ENCODE results near the gene FAM110A.

FAM110A gene

DNA sequence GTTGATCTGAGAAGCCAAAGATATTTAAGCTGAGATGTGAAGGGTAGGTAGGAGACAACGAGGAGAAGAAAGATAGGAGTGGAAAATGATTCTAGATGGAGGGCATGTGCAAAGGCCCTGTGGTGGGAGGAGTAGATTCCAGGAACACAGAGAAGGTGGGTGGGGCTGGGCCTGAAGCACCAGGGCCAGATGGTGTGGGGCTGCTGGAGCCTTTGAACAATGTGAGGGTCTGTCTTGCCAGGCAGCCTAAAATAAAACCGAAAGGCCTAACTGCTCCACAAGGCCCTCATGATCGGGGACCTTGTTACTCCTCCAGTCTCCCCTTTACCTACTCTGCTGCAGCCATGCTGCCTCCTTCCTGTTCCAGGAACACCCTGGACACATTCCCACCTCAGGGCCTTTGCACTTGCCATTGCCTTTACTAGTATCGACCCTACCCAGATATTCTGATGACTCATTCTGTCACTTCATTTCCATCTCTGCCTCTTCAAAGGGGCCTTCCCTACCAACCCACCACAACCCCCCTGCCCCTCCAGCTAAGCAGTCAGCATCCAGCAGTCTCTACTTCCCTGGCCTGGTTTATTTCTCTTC, 20.0 kb downstream of the FAM110A start:
- Histone ChIP-seq H3K4me3 (ENCODE audit: low read depth in 1 of 2, low read length in 2 of 2) (no peak overlapping the region), H3K36me3 (ENCODE audit: control insufficient read depth in 1 of 2, insufficient read depth in 2 of 2, low read length in 2 of 2) (peaks cover 0 to 6% of the 10 kb centered on the region in 2 donors), H3K9me3 (ENCODE audit: control insufficient read depth in 1 of 2, low read length in 2 of 2) (no peaks in the 10 kb centered on the region), H3K27ac (ENCODE audit: low read depth, low read length) (no peak overlapping the region), H3K4me1 (ENCODE audit: control insufficient read depth in 1 of 2, insufficient read depth in 2 of 2, low read length in 2 of 2) (peaks cover 0 to 4% of the 10 kb centered on the region in 2 donors), H3K27me3 (ENCODE audit: control insufficient read depth in 1 of 2, insufficient read depth in 2 of 2, low read length in 2 of 2) (no peaks in the 10 kb centered on the region), H3K9ac (ENCODE audit: low read depth in 1 of 2, low read length in 2 of 2) (no peak overlapping the region)

DNA sequence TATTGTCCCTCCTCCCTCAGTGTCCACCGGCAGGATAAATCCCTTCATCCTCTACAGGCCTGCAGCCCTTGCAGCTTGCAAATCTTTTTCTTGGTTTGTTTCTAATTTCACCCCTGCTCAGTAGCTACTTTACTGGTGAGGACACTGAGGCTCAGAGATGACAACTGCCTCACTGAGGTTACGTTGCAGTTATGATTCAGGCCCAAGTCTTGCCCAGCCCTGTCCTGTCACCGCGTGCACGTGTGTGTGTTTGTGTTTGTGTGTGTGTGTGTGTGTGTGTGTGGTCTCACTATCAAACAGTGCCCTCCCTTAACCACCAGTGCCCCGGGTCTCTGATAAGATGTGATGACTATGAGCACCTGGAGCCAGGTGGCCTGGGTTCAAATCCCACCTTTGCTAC, 21.1 kb downstream of the FAM110A start:
- Histone ChIP-seq H3K27ac (ENCODE audit: low read depth, low read length) (no peak overlapping the region), H3K4me1 (ENCODE audit: control insufficient read depth in 1 of 2, insufficient read depth in 2 of 2, low read length in 2 of 2) (peaks cover 4% of the 10 kb centered on the region in 2 donors), H3K36me3 (ENCODE audit: control insufficient read depth in 1 of 2, insufficient read depth in 2 of 2, low read length in 2 of 2) (peaks cover 0 to 6% of the 10 kb centered on the region in 2 donors), H3K9me3 (ENCODE audit: control insufficient read depth in 1 of 2, low read length in 2 of 2) (no peaks in the 10 kb centered on the region), H3K9ac (ENCODE audit: low read depth in 1 of 2, low read length in 2 of 2) (no peak overlapping the region), H3K4me3 (ENCODE audit: low read depth in 1 of 2, low read length in 2 of 2) (no peak overlapping the region), H3K27me3 (ENCODE audit: control insufficient read depth in 1 of 2, insufficient read depth in 2 of 2, low read length in 2 of 2) (no peaks in the 10 kb centered on the region)

DNA sequence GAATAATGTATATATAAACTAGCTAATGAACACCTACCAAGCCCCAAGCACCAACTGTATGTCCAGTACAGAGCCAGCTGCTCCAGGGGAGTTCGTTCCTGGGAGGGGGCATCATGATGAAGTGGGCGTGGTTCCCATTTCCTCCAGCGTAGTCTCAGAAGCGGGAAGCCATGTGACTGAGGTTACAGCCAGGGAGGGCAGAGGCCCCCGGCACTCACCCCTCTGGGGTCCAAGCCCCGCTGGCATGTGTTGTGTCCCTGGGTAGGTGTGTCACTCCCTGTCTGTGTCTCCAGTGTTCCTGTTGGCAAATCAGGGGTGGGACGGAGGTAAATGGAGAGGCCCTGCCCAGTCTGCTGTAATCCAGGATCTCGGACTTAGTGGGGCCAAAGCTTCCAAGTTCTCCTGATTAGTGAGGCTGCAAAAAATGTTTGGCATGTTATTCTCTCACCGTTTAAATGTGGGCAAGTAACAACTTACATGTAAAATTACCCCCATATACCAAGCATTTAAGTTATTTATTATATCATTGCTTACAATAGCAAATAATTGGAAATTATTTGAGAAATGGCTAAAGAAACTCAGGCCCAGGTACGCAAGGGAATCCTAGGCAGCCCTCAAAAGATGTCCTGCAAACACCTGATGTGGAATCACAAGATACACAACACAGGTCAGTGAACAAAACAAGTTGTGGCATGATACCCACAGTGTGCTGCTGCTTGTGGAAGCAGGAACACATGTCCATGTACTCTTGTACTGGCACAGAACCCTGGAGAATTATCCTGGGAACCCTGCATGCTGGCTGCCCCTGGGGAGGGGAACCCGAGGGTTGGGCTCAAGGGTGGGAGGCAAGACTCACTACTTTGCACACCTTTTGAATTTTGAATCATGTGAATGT, 22.2 kb downstream of the FAM110A start:
- peaks cover 0 to 6% of the 10 kb centered on the region in 2 donors for H3K36me3 ChIP-seq (ENCODE audit: control insufficient read depth in 1 of 2, insufficient read depth in 2 of 2, low read length in 2 of 2)
- H3K27ac ChIP-seq (ENCODE audit: low read depth, low read length), result no peak overlapping the region
- H3K4me3 ChIP-seq (ENCODE audit: low read depth in 1 of 2, low read length in 2 of 2), result no peak overlapping the region
- no peaks in the 10 kb centered on the region for H3K9me3 ChIP-seq (ENCODE audit: control insufficient read depth in 1 of 2, low read length in 2 of 2)
- H3K27me3 ChIP-seq (ENCODE audit: control insufficient read depth in 1 of 2, insufficient read depth in 2 of 2, low read length in 2 of 2), result no peaks in the 10 kb centered on the region
- H3K4me1 ChIP-seq (ENCODE audit: control insufficient read depth in 1 of 2, insufficient read depth in 2 of 2, low read length in 2 of 2), result peaks cover 4 to 8% of the 10 kb centered on the region in 2 donors
- no peak overlapping the region for H3K9ac ChIP-seq (ENCODE audit: low read depth in 1 of 2, low read length in 2 of 2)

DNA sequence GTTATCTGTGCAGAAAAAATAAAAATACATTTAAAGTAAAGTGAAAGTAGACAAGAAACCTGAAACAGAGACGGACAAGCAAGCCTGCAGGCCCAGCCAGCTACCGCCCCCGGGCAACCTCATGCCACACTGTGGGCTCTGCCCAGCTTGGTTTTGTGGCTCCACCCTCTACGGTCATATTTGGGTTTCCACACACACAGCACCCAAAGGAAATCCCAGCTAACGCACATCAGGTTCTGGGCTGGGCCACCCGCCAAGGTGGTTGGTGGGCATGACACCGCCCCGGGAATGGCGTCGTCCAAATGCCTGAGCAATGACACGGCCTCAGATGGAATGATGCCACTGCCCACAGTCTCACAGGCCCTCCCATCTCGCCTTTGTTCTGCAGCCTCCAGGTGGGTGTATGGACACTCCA, 22.9 kb downstream of the FAM110A start:
- peaks cover 4 to 8% of the 10 kb centered on the region in 2 donors for H3K4me1 ChIP-seq (ENCODE audit: control insufficient read depth in 1 of 2, insufficient read depth in 2 of 2, low read length in 2 of 2)
- no peak overlapping the region for H3K9ac ChIP-seq (ENCODE audit: low read depth in 1 of 2, low read length in 2 of 2)
- H3K27me3 ChIP-seq (ENCODE audit: control insufficient read depth in 1 of 2, insufficient read depth in 2 of 2, low read length in 2 of 2), result no peaks in the 10 kb centered on the region
- H3K27ac ChIP-seq (ENCODE audit: low read depth, low read length), result no peak overlapping the region
- H3K36me3 ChIP-seq (ENCODE audit: control insufficient read depth in 1 of 2, insufficient read depth in 2 of 2, low read length in 2 of 2), result peaks cover 0 to 6% of the 10 kb centered on the region in 2 donors
- H3K4me3 ChIP-seq (ENCODE audit: low read depth in 1 of 2, low read length in 2 of 2), result no peak overlapping the region
- H3K9me3 ChIP-seq (ENCODE audit: control insufficient read depth in 1 of 2, low read length in 2 of 2), result no peaks in the 10 kb centered on the region

DNA sequence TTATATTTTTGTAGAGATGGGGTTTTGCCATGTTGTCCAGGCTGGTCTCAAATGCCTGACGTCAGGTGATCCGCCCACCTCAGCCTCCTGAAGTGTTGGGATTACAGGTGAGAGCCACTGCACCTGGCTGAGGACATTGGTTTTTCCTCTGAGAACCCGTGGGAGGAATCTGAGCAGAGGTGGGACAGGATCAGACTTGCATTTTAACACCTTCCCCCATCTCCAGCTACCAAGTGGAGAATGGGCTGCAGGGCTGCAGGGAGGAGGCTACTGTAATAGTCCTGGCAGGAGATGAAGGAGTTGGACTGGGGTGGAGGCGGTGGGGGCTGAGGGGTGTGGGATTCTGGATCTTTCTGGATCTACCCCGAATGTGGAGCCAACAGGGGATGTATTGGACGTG, 24.5 kb downstream of the FAM110A start:
- Histone ChIP-seq H3K4me3 (ENCODE audit: low read depth in 1 of 2, low read length in 2 of 2) (no peak overlapping the region), H3K4me1 (ENCODE audit: control insufficient read depth in 1 of 2, insufficient read depth in 2 of 2, low read length in 2 of 2) (peaks cover 0 to 8% of the 10 kb centered on the region in 2 donors), H3K36me3 (ENCODE audit: control insufficient read depth in 1 of 2, insufficient read depth in 2 of 2, low read length in 2 of 2) (no peaks in the 10 kb centered on the region), H3K27me3 (ENCODE audit: control insufficient read depth in 1 of 2, insufficient read depth in 2 of 2, low read length in 2 of 2) (no peaks in the 10 kb centered on the region), H3K9ac (ENCODE audit: low read depth in 1 of 2, low read length in 2 of 2) (no peak overlapping the region), H3K9me3 (ENCODE audit: control insufficient read depth in 1 of 2, low read length in 2 of 2) (no peaks in the 10 kb centered on the region), H3K27ac (ENCODE audit: low read depth, low read length) (no peak overlapping the region)

DNA sequence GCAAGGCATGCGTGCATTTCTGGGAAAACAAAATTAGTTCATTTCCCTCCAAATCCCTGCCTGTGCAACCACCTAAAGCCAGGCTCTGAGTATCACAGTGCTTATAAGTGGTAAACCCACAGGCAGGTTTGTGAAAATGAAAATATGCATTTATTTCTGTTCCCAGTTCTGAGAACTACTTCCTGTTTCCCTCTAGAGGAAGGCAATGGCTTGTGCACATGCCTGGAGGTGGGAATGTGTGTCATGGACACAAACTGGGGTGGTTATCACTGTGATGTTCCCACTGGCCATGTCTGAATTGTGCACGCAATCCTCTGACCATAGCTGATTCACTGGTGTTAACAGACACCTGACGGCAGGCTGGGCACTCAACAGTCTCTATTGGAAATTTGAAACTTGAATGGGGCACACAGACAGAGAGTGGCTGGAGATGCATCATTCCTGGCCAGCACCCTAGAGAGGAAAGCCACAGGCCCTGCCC, 26.3 kb downstream of the FAM110A start:
- H3K27me3 ChIP-seq (ENCODE audit: control insufficient read depth in 1 of 2, insufficient read depth in 2 of 2, low read length in 2 of 2), result no peaks in the 10 kb centered on the region
- no peaks in the 10 kb centered on the region for H3K9me3 ChIP-seq (ENCODE audit: control insufficient read depth in 1 of 2, low read length in 2 of 2)
- H3K4me3 ChIP-seq (ENCODE audit: low read depth in 1 of 2, low read length in 2 of 2), result no peak overlapping the region
- H3K36me3 ChIP-seq (ENCODE audit: control insufficient read depth in 1 of 2, insufficient read depth in 2 of 2, low read length in 2 of 2), result no peaks in the 10 kb centered on the region
- no peak overlapping the region for H3K27ac ChIP-seq (ENCODE audit: low read depth, low read length)
- no peak overlapping the region for H3K9ac ChIP-seq (ENCODE audit: low read depth in 1 of 2, low read length in 2 of 2)
- H3K4me1 ChIP-seq (ENCODE audit: control insufficient read depth in 1 of 2, insufficient read depth in 2 of 2, low read length in 2 of 2), result peaks cover 0 to 8% of the 10 kb centered on the region in 2 donors

DNA sequence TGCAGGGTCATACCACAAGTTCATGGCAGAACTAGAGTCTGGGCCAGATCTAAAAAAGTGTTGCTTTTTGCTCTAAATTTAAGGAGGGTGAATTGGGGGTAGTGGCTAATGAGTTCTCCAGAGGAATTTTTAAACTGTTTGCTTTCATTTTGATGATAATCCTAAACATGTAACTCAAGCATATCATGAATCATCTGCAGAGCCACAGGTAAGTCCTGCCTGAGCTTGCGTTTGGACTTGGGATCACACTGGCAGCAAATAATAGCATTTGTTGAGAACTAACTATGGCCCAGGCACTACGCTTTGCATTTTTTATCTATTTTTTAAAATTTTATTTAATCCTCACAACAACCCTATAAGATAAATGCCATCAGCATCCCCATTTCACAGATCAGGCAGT, 27.4 kb downstream of the FAM110A start:
- Histone ChIP-seq H3K27ac (ENCODE audit: low read depth, low read length) (no peak overlapping the region), H3K27me3 (ENCODE audit: control insufficient read depth in 1 of 2, insufficient read depth in 2 of 2, low read length in 2 of 2) (no peaks in the 10 kb centered on the region), H3K4me3 (ENCODE audit: low read depth in 1 of 2, low read length in 2 of 2) (no peak overlapping the region), H3K9me3 (ENCODE audit: control insufficient read depth in 1 of 2, low read length in 2 of 2) (no peaks in the 10 kb centered on the region), H3K4me1 (ENCODE audit: control insufficient read depth in 1 of 2, insufficient read depth in 2 of 2, low read length in 2 of 2) (peaks cover 0 to 8% of the 10 kb centered on the region in 2 donors), H3K36me3 (ENCODE audit: control insufficient read depth in 1 of 2, insufficient read depth in 2 of 2, low read length in 2 of 2) (no peaks in the 10 kb centered on the region), H3K9ac (ENCODE audit: low read depth in 1 of 2, low read length in 2 of 2) (no peak overlapping the region)

DNA sequence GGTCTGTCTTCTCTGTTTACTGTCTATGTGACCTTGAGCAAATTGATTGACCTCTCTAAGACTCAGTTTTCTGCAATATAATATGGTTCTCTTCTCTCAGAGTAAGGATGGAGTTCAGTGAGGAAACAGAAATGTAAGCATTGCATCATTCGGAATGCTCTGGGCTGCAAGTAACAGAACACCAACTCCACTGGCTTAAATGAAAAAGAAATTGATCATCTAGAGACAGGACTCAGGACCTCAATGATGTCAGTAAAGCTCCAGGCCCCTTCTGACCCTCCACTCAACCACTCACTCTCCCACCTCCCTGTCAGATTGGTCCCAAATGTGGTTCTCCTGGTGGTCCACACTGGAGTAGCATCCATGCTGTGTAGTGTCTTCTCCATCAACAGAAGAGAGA, 31.9 kb downstream of the FAM110A start:
- no peaks in the 10 kb centered on the region for H3K9me3 ChIP-seq (ENCODE audit: control insufficient read depth in 1 of 2, low read length in 2 of 2)
- no peak overlapping the region for H3K9ac ChIP-seq (ENCODE audit: low read depth in 1 of 2, low read length in 2 of 2)
- H3K36me3 ChIP-seq (ENCODE audit: control insufficient read depth in 1 of 2, insufficient read depth in 2 of 2, low read length in 2 of 2), result no peaks in the 10 kb centered on the region

DNA sequence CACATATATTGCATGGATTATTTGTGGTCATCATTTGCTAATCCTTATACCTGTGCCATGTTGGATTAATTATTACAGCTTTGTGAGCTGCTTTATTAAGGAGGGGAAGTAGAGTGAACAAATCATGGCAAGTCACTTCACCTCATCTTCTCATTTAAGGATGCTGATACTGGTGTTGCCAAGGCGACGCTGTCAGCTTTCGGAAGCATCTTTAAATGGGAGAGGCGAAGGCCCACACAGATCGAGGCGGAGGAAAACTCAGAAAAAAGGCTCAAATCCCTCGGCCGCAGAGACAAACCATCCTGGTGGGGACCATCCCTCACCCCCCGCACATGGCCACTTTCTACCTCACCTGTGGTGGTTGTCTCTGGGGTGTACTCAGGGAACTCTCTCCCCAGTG, 34.8 kb downstream of the FAM110A start:
- H3K4me3 ChIP-seq (ENCODE audit: low read depth in 1 of 2, low read length in 2 of 2), result no peak overlapping the region
- no peak overlapping the region for H3K27ac ChIP-seq (ENCODE audit: low read depth, low read length)

More for the DNA sequence above, 31.9 kb downstream of the FAM110A start:
- Histone ChIP-seq H3K27me3 (ENCODE audit: control insufficient read depth in 1 of 2, insufficient read depth in 2 of 2, low read length in 2 of 2) (no peaks in the 10 kb centered on the region), H3K4me3 (ENCODE audit: low read depth in 1 of 2, low read length in 2 of 2) (no peak overlapping the region), H3K4me1 (ENCODE audit: control insufficient read depth in 1 of 2, insufficient read depth in 2 of 2, low read length in 2 of 2) (no peaks in the 10 kb centered on the region), H3K27ac (ENCODE audit: low read depth, low read length) (no peak overlapping the region)

DNA sequence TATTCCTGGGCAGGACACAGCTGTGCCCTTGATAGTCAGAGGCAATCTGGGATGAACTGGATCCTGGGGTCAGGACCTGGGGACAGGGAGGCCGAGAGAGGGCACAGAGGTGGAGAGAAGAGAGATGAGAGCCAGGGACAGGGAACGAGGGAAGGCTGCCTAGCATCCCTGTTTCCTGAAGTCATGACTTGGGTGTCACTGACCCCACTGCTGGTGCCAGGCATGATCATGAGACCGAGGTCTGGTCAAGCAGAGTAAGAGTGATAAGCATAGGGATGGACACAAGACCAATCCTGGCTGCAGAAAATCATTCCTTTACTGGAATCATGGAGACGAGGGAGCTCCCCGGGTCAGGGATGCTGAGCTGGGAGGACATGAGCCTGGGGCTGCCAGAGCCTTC, 36.1 kb downstream of the FAM110A start:
- Histone ChIP-seq H3K27me3 (ENCODE audit: control insufficient read depth in 1 of 2, insufficient read depth in 2 of 2, low read length in 2 of 2) (no peaks in the 10 kb centered on the region), H3K4me1 (ENCODE audit: control insufficient read depth in 1 of 2, insufficient read depth in 2 of 2, low read length in 2 of 2) (no peaks in the 10 kb centered on the region), H3K27ac (ENCODE audit: low read depth, low read length) (no peak overlapping the region), H3K9ac (ENCODE audit: low read depth in 1 of 2, low read length in 2 of 2) (no peak overlapping the region), H3K4me3 (ENCODE audit: low read depth in 1 of 2, low read length in 2 of 2) (no peak overlapping the region), H3K9me3 (ENCODE audit: control insufficient read depth in 1 of 2, low read length in 2 of 2) (no peaks in the 10 kb centered on the region), H3K36me3 (ENCODE audit: control insufficient read depth in 1 of 2, insufficient read depth in 2 of 2, low read length in 2 of 2) (no peaks in the 10 kb centered on the region)

More for the DNA sequence above, 34.8 kb downstream of the FAM110A start:
- no peak overlapping the region for H3K9ac ChIP-seq (ENCODE audit: low read depth in 1 of 2, low read length in 2 of 2)
- no peaks in the 10 kb centered on the region for H3K36me3 ChIP-seq (ENCODE audit: control insufficient read depth in 1 of 2, insufficient read depth in 2 of 2, low read length in 2 of 2)
- H3K27me3 ChIP-seq (ENCODE audit: control insufficient read depth in 1 of 2, insufficient read depth in 2 of 2, low read length in 2 of 2), result no peaks in the 10 kb centered on the region
- H3K9me3 ChIP-seq (ENCODE audit: control insufficient read depth in 1 of 2, low read length in 2 of 2), result no peaks in the 10 kb centered on the region
- H3K4me1 ChIP-seq (ENCODE audit: control insufficient read depth in 1 of 2, insufficient read depth in 2 of 2, low read length in 2 of 2), result no peaks in the 10 kb centered on the region

Measured in duodenal mucosa (tissue), 2 donors.